DMS153 treated with DMSO at 0.1 percent for 48 hours (cell line): ENCODE results near the gene LGI4.

Experiments
- DNase-seq: peaks from one replicate; lab custom pipeline; 2025; ENCODE audit not compliant: unreplicated experiment; lab: John Stamatoyannopoulos, UW

LGI4 gene

GRCh38 chr19:35134601-35135242 lies at the start of gene LGI4:
Gene LGI4 (minus strand): TSS chr19:35135059. CDS start chr19:35134680, 379 bp downstream.
- no peak for DNase-seq

- no peak for DNase-seq
These were observed 49.4 kb upstream of the LGI4 start for GRCh38 chr19:35184267-35184666.

GRCh38 chr19:35181387-35181786 lies 46.5 kb upstream of the LGI4 start:
- no peak for DNase-seq

GRCh38 chr19:35179830-35180229 lies 45.0 kb upstream of the LGI4 start:
- no peak for DNase-seq

GRCh38 chr19:35178701-35179100 lies 43.8 kb upstream of the LGI4 start:
- DNase-seq, result no peak

- DNase-seq, result no peak
These were observed 42.8 kb upstream of the LGI4 start for GRCh38 chr19:35177377-35178274.

- DNase-seq, result no peak
These were observed 41.3 kb upstream of the LGI4 start for GRCh38 chr19:35176181-35176570.

- no peak for DNase-seq
These were observed 39.4 kb upstream of the LGI4 start for GRCh38 chr19:35174226-35174625.

- DNase-seq, result no peak
These were observed 36.9 kb upstream of the LGI4 start for GRCh38 chr19:35171730-35172129.

- DNase-seq, result no peak
These were observed 35.7 kb upstream of the LGI4 start for GRCh38 chr19:35170359-35171061.

GRCh38 chr19:35169221-35169995 lies 34.5 kb upstream of the LGI4 start:
- no peak for DNase-seq

- no peak for DNase-seq
These were observed 33.3 kb upstream of the LGI4 start for GRCh38 chr19:35168196-35168595.

- DNase-seq, result no peak
These were observed 32.6 kb upstream of the LGI4 start for GRCh38 chr19:35167251-35168119.

- no peak for DNase-seq
These were observed 31.5 kb upstream of the LGI4 start for GRCh38 chr19:35166100-35167063.

GRCh38 chr19:35165200-35166058 lies 30.6 kb upstream of the LGI4 start:
- no peak for DNase-seq

- no peak for DNase-seq
These were observed 29.6 kb upstream of the LGI4 start for GRCh38 chr19:35164418-35164817.

GRCh38 chr19:35162471-35163326 lies 27.8 kb upstream of the LGI4 start:
- no peak for DNase-seq
